IMR-90 (cell line): ENCODE data around the gene FNDC3B. TPM values are rescaled to one million over a fixed set of nuclear protein-coding genes. Genes with fewer than 3 reads are reported as not detected.

Source experiments
- ATAC-seq: fragments of 200-7000 bp; cut with Tn5 transposase; 2 replicates; pipeline ENCODE4 v1.9.1; 2020; ENCODE audit warnings: low read depth, mild to moderate bottlenecking, moderate library complexity
- BruUV-seq: library from RNA; stranded (reverse); fragments of 400-500 nt; replicated peaks from 2 replicates; lab custom pipeline; 2021; lab: Mats Ljungman, UMichigan
- CTCF ChIA-PET: fragments of 300-600 bp; formaldehyde crosslinking; extraction: SDS; loops from one replicate; lab custom pipeline; 2021; ENCODE audit warnings: antibody characterized with exemption; lab: Yijun Ruan, JAX
- POLR2A ChIA-PET: fragments of 300-600 bp; sonication (Branson Sonifier 250); formaldehyde crosslinking; loops from one replicate; lab custom pipeline; 2022; ENCODE audit warnings: antibody characterized with exemption; ENCODE audit not compliant: unreplicated experiment; lab: Charles Lee
- DNase-seq: peaks from one replicate; pipeline ENCODE4 v3.0.0; 2013
- H2AFZ ChIP-seq: replicated peaks from 2 replicates; pipeline ENCODE3; 2013; ENCODE audit warnings: low read length, mild to moderate bottlenecking; ENCODE audit not compliant: poor library complexity
- H2AK5ac ChIP-seq: 2 replicates; pipeline ENCODE4 v1.6.1; 2013; ENCODE audit warnings: low read depth, low read length, inconsistent platforms
- H2AK9ac ChIP-seq: replicated peaks from 2 replicates; pipeline ENCODE3; 2013; ENCODE audit warnings: mild to moderate bottlenecking, low read depth, low read length, moderate library complexity; ENCODE audit not compliant: poor library complexity
- H2BK120ac ChIP-seq: 2 replicates; pipeline ENCODE4 v1.6.1; 2013; ENCODE audit warnings: low read depth, low read length, inconsistent platforms
- H2BK15ac ChIP-seq: 3 replicates; pipeline ENCODE4 v1.6.1; 2013; ENCODE audit warnings: low read depth, low read length, inconsistent platforms
- H2BK20ac ChIP-seq: 2 replicates; pipeline ENCODE4 v1.6.1; 2013; ENCODE audit warnings: low read depth, mild to moderate bottlenecking, inconsistent platforms, low read length, moderate library complexity
- H2BK5ac ChIP-seq: 2 replicates; pipeline ENCODE4 v1.6.1; 2013; ENCODE audit warnings: mild to moderate bottlenecking, low read depth, low read length, inconsistent platforms; ENCODE audit not compliant: poor library complexity, severe bottlenecking
- H3K14ac ChIP-seq: replicated peaks from 2 replicates; pipeline ENCODE4 v1.6.1; 2013; ENCODE audit warnings: low read depth, low read length, inconsistent platforms
- H3K18ac ChIP-seq: 2 replicates; pipeline ENCODE4 v1.6.1; 2013; ENCODE audit warnings: low read depth, low read length, control low read depth
- H3K23ac ChIP-seq: 2 replicates; pipeline ENCODE4 v1.6.1; 2013; ENCODE audit warnings: low read depth, low read length, inconsistent platforms
- H3K27ac ChIP-seq: 2 replicates; pipeline ENCODE4 v1.5.1; 2013; ENCODE audit warnings: mild to moderate bottlenecking, control low read depth, low read length; ENCODE audit not compliant: insufficient read depth
- H3K27me3 ChIP-seq: 2 replicates; pipeline ENCODE4 v1.6.1; 2013; ENCODE audit warnings: low read length; ENCODE audit not compliant: control insufficient read depth, insufficient read depth
- H3K36me3 ChIP-seq: 2 replicates; pipeline ENCODE4 v1.6.1; 2013; ENCODE audit warnings: low read length, mixed read lengths; ENCODE audit not compliant: control insufficient read depth, insufficient read depth
- H3K4ac ChIP-seq: 2 replicates; pipeline ENCODE4 v1.6.1; 2013; ENCODE audit warnings: low read depth, low read length, inconsistent platforms
- H3K4me1 ChIP-seq: 2 replicates; pipeline ENCODE4 v1.6.1; 2013; ENCODE audit warnings: low read length, mixed read lengths; ENCODE audit not compliant: control insufficient read depth, insufficient read depth
- H3K4me2 ChIP-seq: 2 replicates; pipeline ENCODE4 v1.6.1; 2013; ENCODE audit warnings: low read depth, mild to moderate bottlenecking, control low read depth, low read length, moderate library complexity
- H3K4me3 ChIP-seq: 2 replicates; pipeline ENCODE4 v1.5.1; 2013; ENCODE audit warnings: low read depth, mild to moderate bottlenecking, control low read depth, low read length, moderate library complexity; ENCODE audit not compliant: insufficient read depth
- H3K56ac ChIP-seq: 2 replicates; pipeline ENCODE4 v1.6.1; 2013; ENCODE audit warnings: low read length, inconsistent platforms; ENCODE audit not compliant: insufficient read depth; ENCODE audit errors: extremely low read depth
- H3K79me1 ChIP-seq, 2 experiments: 2 replicates each; pipeline ENCODE4 v1.6.1; 2013; ENCODE audit warnings: low read length in 2 of 2, inconsistent platforms in 1 of 2, low read depth in 1 of 2
- H3K9ac ChIP-seq: 2 replicates; pipeline ENCODE4 v1.6.1; 2013; ENCODE audit warnings: low read depth, low read length, control low read depth
- H3K9me1 ChIP-seq: 2 replicates; pipeline ENCODE4 v1.6.1; 2013; ENCODE audit warnings: low read length, inconsistent platforms; ENCODE audit not compliant: insufficient read depth
- H3K9me3 ChIP-seq: 2 replicates; pipeline ENCODE4 v1.6.1; 2013; ENCODE audit warnings: low read length; ENCODE audit not compliant: control insufficient read depth, insufficient read depth
- H4K20me1 ChIP-seq: 2 replicates; pipeline ENCODE4 v1.6.1; 2013; ENCODE audit warnings: low read length, inconsistent platforms; ENCODE audit not compliant: insufficient read depth
- H4K5ac ChIP-seq: 2 replicates; pipeline ENCODE4 v1.6.1; 2013; ENCODE audit warnings: mild to moderate bottlenecking, low read depth, low read length, control low read depth
- H4K8ac ChIP-seq, 2 experiments: 2 replicates each; pipeline ENCODE4 v1.6.1; 2013; ENCODE audit warnings: low read depth in 2 of 2, low read length in 2 of 2, control low read depth in 1 of 2, inconsistent platforms in 1 of 2
- H4K91ac ChIP-seq: 2 replicates; pipeline ENCODE4 v1.6.1; 2013; ENCODE audit warnings: low read depth, low read length, inconsistent platforms; ENCODE audit not compliant: insufficient read depth
- BHLHE40 ChIP-seq: fragments of 150-350 bp; IDR thresholded peaks from 2 replicates; pipeline ENCODE4 v1.6.1; 2016; ENCODE audit warnings: mild to moderate bottlenecking, low read depth, low read length
- CHD1 ChIP-seq: IDR thresholded peaks from 2 replicates; pipeline ENCODE4 v1.6.1; 2012; ENCODE audit warnings: low read depth, low read length, improper control_type of control experiment
- CTCF ChIP-seq: conservative IDR thresholded peaks from 2 replicates; pipeline ENCODE4 v1.5.1; 2012; ENCODE audit warnings: mild to moderate bottlenecking, low read depth, low read length, improper control_type of control experiment
- ELK1 ChIP-seq: fragments of 150-350 bp; IDR thresholded peaks from 2 replicates; pipeline ENCODE4 v1.6.1; 2016; ENCODE audit warnings: low read depth, mild to moderate bottlenecking, low read length, moderate library complexity, borderline replicate concordance
- RAD21 ChIP-seq: IDR thresholded peaks from 2 replicates; pipeline ENCODE4 v1.6.1; 2012; ENCODE audit warnings: low read length, improper control_type of control experiment
- RCOR1 ChIP-seq: IDR thresholded peaks from 2 replicates; pipeline ENCODE4 v1.6.1; 2012; ENCODE audit warnings: mild to moderate bottlenecking, low read length, improper control_type of control experiment; ENCODE audit not compliant: insufficient replicate concordance
- RFX5 ChIP-seq: IDR thresholded peaks from 2 replicates; pipeline ENCODE4 v1.8.0; 2012; ENCODE audit warnings: low read depth, mild to moderate bottlenecking, low read length, moderate library complexity
- whole genome bisulfite sequencing, 2 experiments: methylation state at CpG; one replicate each; pipeline versions ENCODE4 v1.1.5 to v1.1.7; 2013; ENCODE audit warnings: missing lambda C conversion rate in 2 of 2; ENCODE audit not compliant: insufficient read length in 1 of 2; ENCODE audit errors: extremely low coverage in 2 of 2; 5-methylcytosine and 5-hydroxymethylcytosine counted together
- dilution Hi-C: fragments of 300-500 bp; cut with HindIII; formaldehyde crosslinking; loops from one replicate; pipeline ENCODE4 v1.14.3; 2018; ENCODE audit warnings: low sequenced_read_pairs; ENCODE audit not compliant: unreplicated experiment
- in situ Hi-C: fragments of 300-500 bp; cut with MboI; formaldehyde crosslinking; loops from 3 replicates; pipeline ENCODE4 v1.14.3; 2019; ENCODE audit warnings: low sequenced_read_pairs, inconsistent platforms, mixed read lengths
- intact Hi-C: fragments of 100-400 bp; cut with micrococcal nuclease; formaldehyde crosslinking; loops from 2 replicates; pipeline ENCODE4 v1.10.0; 2022
- polyA plus RNA-seq, 3 experiments: library from polyadenylated mRNA; depleted of rRNA; stranded (reverse); fragments of >200 nt; gene quantifications; 2 replicates each; pipeline ENCODE4 v1.2.3, GENCODE V29; 2012; ENCODE audit warnings: low replicate concordance in 1 of 3
- total RNA-seq: library from RNA; depleted of rRNA; stranded (reverse); fragments of >200 nt; gene quantifications from 2 replicates; pipeline ENCODE4 v1.2.3, GENCODE V29; 2012

Gene FNDC3B
- total and polyA plus RNA-seq, 2 of the 4 experiments (the other 2 are of a cell fraction), result 23.9 to 150 TPM

GRCh38 chr3:172080503-172080902, 41.1 kb downstream of the FNDC3B start:
- H2AFZ ChIP-seq, result no peak overlapping the region
- no peak overlapping the region for H3K27ac ChIP-seq
- H3K79me1 ChIP-seq, result peaks cover 28 to 84% of the 10 kb centered on the region in 2 experiments
- H4K5ac ChIP-seq, result no peak overlapping the region
- no peak overlapping the region for H3K56ac ChIP-seq
- no peak overlapping the region for H2BK5ac ChIP-seq
- peaks cover 19% of the 10 kb centered on the region for H3K9me1 ChIP-seq
- no peak overlapping the region for H2BK15ac ChIP-seq
- no peak overlapping the region for H2AK9ac ChIP-seq
- no peak for ATAC-seq
- no peak overlapping the region for H2BK120ac ChIP-seq
- POLR2A ChIA-PET, result no interaction called here
- H3K23ac ChIP-seq, result peak overlapping the region; percentile 28; the same call in 1 of the 2 replicates
- H2BK20ac ChIP-seq, result no peak overlapping the region
- TF ChIP-seq RAD21 (no peak), ELK1 (no peak), RCOR1 (no peak), CTCF (no peak), RFX5 (no peak), BHLHE40 (no peak), CHD1 (no peak)
- no peak overlapping the region for H3K9ac ChIP-seq
- H3K9me3 ChIP-seq, result no peaks in the 10 kb centered on the region
- no peak overlapping the region for H2AK5ac ChIP-seq
- H3K27me3 ChIP-seq, result no peaks in the 10 kb centered on the region
- no peak overlapping the region for H3K14ac ChIP-seq
- CTCF ChIA-PET, result no interaction called here
- H3K36me3 ChIP-seq, result peaks cover 10% of the 10 kb centered on the region
- DNase-seq, result no peak
- H3K4me2 ChIP-seq, result no peak overlapping the region
- dilution Hi-C loops (no loop called here), intact Hi-C loops (no loop called here), in situ Hi-C loops (no loop called here)
- H4K91ac ChIP-seq, result no peak overlapping the region
- no peak overlapping the region for H3K4me3 ChIP-seq
- no TSS peak for BruUV-seq
- H4K20me1 ChIP-seq, result peaks cover 91% of the 10 kb centered on the region
- peak overlapping the region in 1 of 2 experiments; percentile 12; a peak in 1 of 4 replicates for H4K8ac ChIP-seq
- H3K4me1 ChIP-seq, result peaks cover 6% of the 10 kb centered on the region
- no peak overlapping the region for H3K4ac ChIP-seq
- no peak overlapping the region for H3K18ac ChIP-seq
- 83% methylated on average over 1 of the region's 1 CpG; no CpG with 5 or more reads in 1 of the 2 experiments for WGBS, 2 experiments
